ENCODE measurements around the gene NDUFB11. TPM values are rescaled to one million over a fixed set of nuclear protein-coding genes. Genes with fewer than 3 reads are reported as not detected.

NDUFB11 gene
- total and polyA plus RNA-seq, 2 donors (not counting 3 experiments of a cell fraction or from before 2014, with no cell fraction given), result 65.2 to 88.0 TPM

DNA sequence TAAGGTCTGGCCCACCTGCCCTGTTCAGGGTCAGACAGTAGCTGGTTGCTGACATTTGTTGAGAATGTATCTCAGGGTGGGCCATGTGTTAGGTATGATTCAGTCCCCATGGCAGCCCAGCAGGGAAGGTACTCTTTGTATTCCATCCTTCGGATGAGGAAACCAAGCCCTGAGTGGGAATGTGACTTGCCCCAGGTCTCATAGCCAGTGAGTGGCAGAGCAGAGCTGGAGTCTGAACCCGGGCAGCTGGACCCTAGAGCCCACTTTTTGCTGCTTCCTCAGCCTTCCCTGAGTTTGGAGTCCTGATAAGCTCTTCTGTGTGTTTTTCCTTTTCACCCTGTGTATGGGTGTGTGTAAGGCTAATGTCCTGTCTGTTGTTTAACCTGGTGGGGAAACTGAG lies 27.5 kb upstream of the NDUFB11 start:
- no peak overlapping the region for H3K4me2 ChIP-seq (ENCODE audit: insufficient read depth, low read length)
- peaks cover 0 to 48% of the 10 kb centered on the region in 2 experiments for H3K36me3 ChIP-seq (ENCODE audit: control insufficient read depth in 2 of 2, extremely low read depth in 1 of 2, insufficient read depth in 2 of 2, low read length in 2 of 2)
- H3K27ac ChIP-seq (ENCODE audit: insufficient read depth, low read depth, low read length), result no peak overlapping the region
- no peaks in the 10 kb centered on the region for H3K9me1 ChIP-seq (replicated peaks; ENCODE audit: control insufficient read depth, extremely low read depth, insufficient read depth, low read length)
- DNase-seq (ENCODE audit: low read depth, low spot score), result no peak
- H3K9ac ChIP-seq (replicated peaks; ENCODE audit: extremely low read depth, insufficient read depth, low read length), result no peak overlapping the region
- intact Hi-C loops (cut with micrococcal nuclease) (no loop called here), dilution Hi-C loops (cut with MboI; ENCODE audit: extremely low pct_ligation_motif_present, low sequenced_read_pairs) (no loop called here)
- TF ChIP-seq GATA2 (IDR thresholded peaks at IDR 0.05; ENCODE audit: insufficient read depth, insufficient read length, low read depth, low read length) (no peak), MYC (IDR thresholded peaks at IDR 0.05; ENCODE audit: low read depth, low read length) (no peak), POLR2AphosphoS5 (IDR thresholded peaks at IDR 0.05; ENCODE audit: insufficient read depth, low read depth, low read length) (no peak), POLR2A (IDR thresholded peaks at IDR 0.05; ENCODE audit: low read depth, low read length) (no peak), EZH2 (IDR thresholded peaks at IDR 0.05; ENCODE audit: borderline replicate concordance, low read depth, low read length, severe bottlenecking) (no peak), JUN (IDR thresholded peaks at IDR 0.05; ENCODE audit: borderline replicate concordance, insufficient read depth, insufficient read length, low read depth) (no peak), FOS (IDR thresholded peaks at IDR 0.05; ENCODE audit: borderline replicate concordance, insufficient read depth, low read length) (no peak)
- TF ChIP-seq, protein P1, sequence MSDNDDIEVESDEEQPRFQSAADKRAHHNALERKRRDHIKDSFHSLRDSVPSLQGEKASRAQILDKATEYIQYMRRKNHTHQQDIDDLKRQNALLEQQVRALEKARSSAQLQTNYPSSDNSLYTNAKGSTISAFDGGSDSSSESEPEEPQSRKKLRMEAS (IDR thresholded peaks at IDR 0.05; ENCODE audit: insufficient read depth, insufficient read length), result no peak
- TF ChIP-seq, protein P2, sequence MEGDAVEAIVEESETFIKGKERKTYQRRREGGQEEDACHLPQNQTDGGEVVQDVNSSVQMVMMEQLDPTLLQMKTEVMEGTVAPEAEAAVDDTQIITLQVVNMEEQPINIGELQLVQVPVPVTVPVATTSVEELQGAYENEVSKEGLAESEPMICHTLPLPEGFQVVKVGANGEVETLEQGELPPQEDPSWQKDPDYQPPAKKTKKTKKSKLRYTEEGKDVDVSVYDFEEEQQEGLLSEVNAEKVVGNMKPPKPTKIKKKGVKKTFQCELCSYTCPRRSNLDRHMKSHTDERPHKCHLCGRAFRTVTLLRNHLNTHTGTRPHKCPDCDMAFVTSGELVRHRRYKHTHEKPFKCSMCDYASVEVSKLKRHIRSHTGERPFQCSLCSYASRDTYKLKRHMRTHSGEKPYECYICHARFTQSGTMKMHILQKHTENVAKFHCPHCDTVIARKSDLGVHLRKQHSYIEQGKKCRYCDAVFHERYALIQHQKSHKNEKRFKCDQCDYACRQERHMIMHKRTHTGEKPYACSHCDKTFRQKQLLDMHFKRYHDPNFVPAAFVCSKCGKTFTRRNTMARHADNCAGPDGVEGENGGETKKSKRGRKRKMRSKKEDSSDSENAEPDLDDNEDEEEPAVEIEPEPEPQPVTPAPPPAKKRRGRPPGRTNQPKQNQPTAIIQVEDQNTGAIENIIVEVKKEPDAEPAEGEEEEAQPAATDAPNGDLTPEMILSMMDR (IDR thresholded peaks at IDR 0.05; ENCODE audit: extremely low read depth in 1 of 2, insufficient read depth in 1 of 2, low read depth in 1 of 2, low read length in 2 of 2), result no peak
- no peak overlapping the region for H2AFZ ChIP-seq (ENCODE audit: low read depth, low read length)
- ChIA-PET POLR2A (no interaction called here), CTCF (no interaction called here)
- H3K4me3 ChIP-seq (replicated peaks in 1 of 3; ENCODE audit: insufficient read depth in 1 of 3, low read depth in 1 of 3, low read length in 3 of 3), result no peak overlapping the region
- no peaks in the 10 kb centered on the region for H3K4me1 ChIP-seq (ENCODE audit: control insufficient read depth, extremely low read depth, insufficient read depth, low read length)
- no peak for FAIRE-seq
- H4K20me1 ChIP-seq (replicated peaks; ENCODE audit: control insufficient read depth, extremely low read depth, insufficient read depth, low read length), result no peaks in the 10 kb centered on the region
- H3K79me2 ChIP-seq (ENCODE audit: control insufficient read depth, insufficient read depth, low read length), result no peaks in the 10 kb centered on the region
- BruUV-seq (replicated peaks), result no TSS peak
- no peaks in the 10 kb centered on the region for H3K9me3 ChIP-seq (replicated peaks; ENCODE audit: control insufficient read depth, insufficient read depth, low read length)
- no peaks in the 10 kb centered on the region for H3K27me3 ChIP-seq (ENCODE audit: control insufficient read depth in 2 of 2, insufficient read depth in 2 of 2, low read length in 2 of 2)
